A172 (cell line): ENCODE results near the gene LMF1. TPM values are rescaled to one million over a fixed set of nuclear protein-coding genes. Genes with fewer than 3 reads are reported as not detected.
A peak's percentile ranks its signal among the peaks of the same experiment; 100 is the strongest.
"Not testable (repeated sequence)": the region's sequence is repeated elsewhere in the genome, so short reads cannot be mapped to it uniquely, and the experiment has no call there.

ENCODE experiments used
- DNase-seq: peaks from one replicate; pipeline ENCODE4 v3.0.0-alpha.2; 2015; ENCODE audit warnings: low spot score
- total RNA-seq: library from RNA; depleted of rRNA; stranded (reverse); fragments of >200 nt; shearing (Covaris generic); gene quantifications from 2 replicates; pipeline ENCODE4 v1.2.3, GENCODE V29; 2014

LMF1 gene
- total RNA-seq, 1 experiment from 2014 or later = 14.1 TPM

DNA sequence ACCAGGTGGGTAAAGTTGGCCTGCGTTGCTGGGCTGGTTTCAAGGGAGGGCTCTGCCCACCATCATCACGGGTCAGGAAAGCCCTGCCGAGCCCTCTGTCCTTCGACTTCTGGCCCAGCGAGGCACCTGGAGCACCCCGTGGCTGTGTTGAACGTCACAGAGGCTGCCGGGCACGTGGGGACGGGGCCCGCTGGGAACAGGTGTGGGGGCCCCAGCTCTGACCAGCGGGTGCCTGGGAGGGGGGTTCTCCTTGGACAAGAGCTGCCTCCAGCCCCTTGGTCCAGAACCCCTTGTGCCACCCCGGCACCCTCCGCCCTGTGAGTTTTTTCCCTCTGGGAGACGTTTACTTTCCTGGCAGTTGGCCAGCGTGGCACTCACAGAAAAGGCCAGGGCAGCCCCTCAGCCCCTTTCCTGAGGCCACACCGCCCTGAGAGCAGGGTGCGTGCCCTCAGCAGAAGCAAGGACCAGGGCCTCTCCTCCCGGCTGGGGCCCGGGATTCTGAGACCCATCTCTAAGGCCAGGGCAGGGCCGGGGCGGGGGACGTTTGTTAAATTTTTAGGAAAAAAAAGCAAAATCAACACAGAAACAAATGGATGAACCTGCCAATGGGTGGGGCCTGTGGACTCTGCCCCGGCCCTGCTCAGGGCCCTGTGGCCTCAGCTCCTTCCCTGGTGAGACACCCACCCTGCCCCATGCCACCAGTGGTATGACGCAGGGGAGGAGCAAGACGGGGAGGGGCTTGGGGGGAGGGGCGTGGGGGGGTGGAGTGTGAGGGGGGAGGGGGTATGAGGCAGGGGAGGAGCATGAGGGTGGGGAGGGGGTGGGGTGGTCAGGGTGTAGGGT lies 139.0 kb downstream of the LMF1 start:
- no peak for DNase-seq

DNA sequence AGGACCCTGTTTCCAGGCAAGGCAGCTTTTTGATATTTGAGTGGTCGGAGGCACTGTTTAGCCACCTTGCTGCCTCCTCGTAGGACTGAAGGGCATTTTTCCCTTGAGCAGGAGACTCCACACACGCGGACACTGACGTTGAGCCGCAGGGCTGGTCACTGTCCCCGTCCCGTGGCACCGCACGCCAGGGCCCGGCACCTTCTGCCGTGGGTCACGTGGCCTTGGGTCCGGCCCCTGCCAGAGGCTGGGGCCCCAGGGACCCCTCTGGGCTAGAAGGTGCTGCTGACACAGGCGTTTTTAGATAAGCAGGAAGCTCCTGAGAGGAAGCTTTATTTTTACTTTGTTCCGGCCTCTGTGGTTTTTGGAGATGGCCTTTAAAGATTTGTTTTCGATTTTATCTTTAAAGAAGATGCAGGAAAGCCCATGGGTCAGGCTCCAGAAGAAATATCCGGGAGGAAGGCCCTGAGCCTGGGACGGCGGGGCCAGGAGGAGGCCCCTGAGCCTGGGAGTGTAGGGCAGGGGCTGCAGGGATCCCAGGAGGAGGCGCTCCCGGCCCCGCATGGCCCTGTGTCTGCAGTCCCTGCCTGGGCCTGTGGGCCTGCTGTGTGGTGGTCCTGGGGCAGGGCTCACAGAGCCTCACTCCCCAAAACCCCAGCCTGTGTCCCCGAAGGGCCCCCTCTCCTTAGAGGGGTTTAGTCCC lies 139.8 kb downstream of the LMF1 start:
- no peak for DNase-seq

DNA sequence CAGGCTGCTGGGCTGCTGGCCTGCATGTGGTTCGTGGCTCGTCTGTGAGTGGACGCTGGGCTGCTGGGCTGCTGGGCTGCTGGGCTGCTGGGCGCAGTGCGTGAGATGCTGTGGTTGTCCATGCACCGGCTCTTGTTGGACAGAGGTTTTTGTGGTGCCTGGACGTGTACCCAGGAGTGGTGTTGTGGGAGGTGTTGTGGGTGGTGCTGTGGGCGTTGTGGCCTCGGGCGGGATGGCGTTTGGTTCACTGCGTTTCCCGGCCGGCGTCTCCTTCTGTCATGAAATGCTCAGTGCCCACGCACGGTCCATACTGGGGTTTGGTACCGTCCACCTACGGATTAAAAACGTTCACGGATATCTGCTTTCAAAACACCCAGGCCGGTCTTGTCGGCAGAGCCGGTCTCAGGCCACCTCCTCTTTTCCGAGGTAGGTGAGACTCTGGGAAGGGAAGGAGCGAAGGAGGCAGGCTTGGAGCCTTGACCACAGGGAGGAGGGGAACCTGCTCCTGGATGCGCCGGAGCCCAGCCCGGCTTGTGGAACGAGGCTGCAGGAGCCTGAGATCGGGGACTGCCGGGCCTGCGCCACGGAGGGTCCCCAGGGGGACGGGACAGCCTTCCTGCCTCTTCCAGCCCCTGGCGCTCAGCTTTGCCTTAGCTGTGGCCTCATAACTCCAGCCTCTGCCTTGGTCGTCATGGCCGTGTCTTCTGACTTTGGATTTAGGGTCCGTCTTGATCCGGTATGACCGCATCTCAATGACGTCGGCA lies 140.5 kb downstream of the LMF1 start:
- no peak for DNase-seq

DNA sequence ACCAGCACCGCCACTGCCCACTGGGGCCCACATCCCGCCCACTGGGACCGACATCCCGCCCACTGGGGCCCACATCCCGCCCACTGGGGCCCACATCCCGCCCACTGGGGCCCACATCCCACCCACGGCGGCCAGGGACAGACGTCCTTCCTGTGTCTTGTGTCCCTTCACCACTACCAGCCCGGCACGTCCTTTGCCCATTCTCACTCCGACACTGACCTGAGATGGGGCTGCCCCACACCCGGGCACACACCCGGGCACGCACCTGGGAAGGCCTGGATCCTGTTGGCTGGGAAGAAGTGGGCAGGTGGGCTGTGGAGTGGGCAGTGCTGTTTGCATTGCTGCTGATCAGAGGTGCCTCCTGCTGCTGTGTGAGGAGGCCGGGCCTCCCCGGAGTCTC lies 141.9 kb downstream of the LMF1 start:
- DNase-seq = no peak

DNA sequence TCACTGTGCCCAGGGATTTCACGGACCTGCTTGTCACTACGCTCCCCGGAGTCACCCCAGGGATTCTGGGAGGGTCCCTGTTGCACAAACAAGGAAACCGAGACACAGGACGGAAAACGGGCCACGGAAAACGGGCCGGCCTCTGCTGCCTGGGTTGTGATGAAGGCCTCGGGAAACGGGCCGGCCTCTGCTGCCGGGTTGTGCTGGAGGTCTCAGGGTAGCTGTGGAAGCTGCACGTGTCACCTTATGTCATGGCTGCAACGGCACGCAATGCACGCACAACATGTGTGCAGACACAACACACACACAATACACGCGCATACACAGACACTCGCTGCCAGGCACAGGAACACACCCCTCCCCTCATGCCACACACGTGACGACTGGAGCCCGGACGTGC lies 143.3 kb downstream of the LMF1 start:
- no peak for DNase-seq

DNA sequence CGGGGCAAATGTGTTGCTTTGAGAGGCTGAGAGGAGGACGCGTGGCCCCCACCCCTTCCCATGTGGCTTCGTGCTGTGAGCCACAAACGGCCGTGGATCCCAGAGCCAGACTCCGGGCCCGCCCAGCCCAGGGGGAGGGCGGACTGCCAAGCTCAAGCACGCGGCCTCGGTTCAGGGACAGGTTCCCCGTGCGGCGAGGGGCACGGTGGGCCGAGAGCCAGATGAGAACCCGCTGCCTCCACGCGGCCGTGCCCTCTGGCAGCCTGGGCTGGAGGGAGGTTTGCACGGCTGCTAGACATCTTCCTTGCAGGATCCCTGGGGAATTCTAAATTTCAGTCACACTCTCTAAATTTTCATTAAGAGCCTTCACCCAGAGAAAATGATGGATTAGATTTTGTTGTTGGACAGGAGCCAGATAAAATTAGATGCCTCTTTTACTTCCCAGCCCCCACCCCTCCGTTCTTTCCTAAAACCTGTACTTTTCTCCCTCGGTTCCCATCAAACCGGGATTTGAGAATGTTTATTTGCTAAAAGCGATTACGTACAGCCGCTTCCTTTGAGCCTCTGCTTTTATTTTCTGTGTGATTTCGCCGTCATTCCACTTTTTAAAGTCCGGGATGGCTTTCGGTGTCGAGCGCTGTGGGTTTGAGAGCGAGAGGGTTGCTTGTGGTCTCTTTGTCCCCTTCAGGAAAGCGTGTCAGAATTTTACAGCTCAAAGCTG lies 145.3 kb downstream of the LMF1 start:
- no peak for DNase-seq

DNA sequence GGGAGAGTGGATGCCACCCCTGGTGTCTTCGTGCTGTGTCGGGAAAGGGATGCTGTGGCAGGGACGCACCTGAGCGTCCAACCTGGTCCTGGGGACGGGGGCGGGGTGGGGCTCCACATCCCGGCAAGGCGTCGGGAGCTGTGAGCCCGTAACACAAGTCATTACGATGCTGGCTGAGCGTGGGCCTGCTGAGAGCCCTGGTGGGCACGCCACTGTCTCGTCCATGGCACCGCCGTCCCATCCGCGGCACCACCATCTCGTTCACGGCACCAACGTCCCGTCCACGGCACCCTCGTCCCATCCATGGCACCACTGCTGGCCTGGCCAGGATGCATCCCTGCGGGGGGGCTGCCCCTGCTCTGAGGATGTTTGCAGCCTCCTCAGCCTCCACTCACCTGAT lies 146.2 kb downstream of the LMF1 start:
- DNase-seq = no peak

DNA sequence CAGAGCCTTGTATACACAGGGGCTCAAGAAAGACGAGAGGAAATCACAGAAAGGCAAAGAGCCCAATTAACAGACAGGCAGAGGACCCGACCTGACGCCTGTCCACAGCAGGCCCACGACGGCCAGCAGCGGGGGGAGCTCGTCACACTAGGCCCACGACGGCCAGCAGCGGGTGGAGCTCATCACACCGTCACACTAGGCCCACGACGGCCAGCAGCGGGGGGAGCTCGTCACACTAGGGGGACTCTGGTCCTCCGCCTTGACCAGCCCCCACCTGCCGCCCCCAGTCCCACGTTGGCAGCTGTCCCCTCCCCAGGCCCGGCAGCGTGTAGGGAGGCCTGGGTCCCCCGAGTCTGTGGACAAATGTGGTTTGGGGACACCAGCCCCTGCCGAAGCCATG lies 146.6 kb downstream of the LMF1 start:
- DNase-seq = no peak

DNA sequence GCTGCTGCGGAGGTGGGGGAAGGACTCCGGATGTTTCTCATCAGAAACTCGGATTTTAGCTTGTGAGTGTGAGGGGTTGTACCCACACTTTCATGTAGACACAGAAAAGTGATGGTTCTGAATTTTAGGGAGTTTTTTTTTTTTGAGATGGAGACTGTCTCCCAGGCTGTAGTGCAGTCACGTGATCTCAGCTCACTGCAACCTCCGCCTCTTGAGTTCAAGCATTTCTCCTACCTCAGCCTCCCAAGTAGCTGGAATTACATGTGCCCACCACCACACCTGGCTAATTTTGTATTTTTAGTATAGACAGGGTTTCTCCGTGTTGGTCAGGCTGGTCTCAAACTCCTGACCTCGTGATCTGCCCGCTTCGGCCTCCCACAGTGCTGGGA lies 147.9 kb downstream of the LMF1 start:
- no peak for DNase-seq

DNA sequence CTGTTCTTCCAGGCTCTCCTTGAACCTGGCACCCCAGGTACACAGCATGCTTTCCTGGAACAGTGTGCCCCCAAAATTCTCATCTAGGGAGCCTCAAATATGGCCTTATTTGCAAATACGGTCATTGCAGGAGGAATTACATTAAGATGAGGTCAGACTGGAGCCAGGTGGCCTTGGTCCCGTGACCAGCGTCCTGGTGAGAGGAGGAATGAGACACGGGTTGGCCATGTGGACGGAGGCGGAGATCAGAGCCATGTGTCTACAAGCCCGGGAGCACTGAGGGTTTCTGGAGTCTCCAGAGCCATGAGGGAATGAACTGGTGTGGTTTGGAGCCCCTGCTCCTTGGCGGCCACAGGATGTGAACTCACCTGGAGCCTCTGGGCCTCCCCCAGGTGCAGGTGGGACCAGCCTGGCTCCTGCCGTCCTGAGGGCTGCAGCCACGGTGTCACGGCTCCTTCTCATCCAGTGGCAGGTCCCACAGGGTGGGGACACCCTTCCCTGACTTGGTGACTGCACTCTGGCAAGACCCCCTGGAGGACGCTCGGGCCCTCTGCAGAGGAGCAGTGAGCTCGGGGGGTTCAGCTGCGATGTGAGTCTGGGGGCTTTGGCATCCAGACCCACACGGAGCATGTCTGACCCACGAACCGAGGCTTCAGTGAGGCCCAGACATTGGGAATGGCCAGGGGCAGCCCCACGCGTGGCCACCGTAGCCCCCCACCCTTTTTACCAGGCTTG lies 148.4 kb downstream of the LMF1 start:
- peak; percentile 47 for DNase-seq

DNA sequence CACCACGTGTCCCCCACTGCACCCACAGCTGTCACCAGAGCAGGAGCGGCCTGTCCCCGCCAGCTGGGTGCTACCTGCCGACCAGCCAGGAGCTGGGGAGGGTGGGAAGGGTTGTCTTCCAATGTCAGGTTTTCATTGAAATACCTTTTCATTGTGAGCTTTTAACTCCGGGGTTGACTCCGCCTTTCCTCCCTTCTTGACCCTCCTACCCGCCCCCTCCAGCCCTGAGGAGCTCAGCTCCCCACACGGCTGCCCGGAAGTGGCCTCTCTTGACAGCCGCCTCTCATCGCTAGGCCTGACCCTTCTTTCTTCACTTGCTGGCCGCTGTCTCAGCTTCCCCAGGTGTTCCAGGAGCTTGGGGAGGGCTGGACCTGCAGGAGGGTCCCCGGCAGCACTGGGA lies 149.0 kb downstream of the LMF1 start:
- DNase-seq = no peak

DNA sequence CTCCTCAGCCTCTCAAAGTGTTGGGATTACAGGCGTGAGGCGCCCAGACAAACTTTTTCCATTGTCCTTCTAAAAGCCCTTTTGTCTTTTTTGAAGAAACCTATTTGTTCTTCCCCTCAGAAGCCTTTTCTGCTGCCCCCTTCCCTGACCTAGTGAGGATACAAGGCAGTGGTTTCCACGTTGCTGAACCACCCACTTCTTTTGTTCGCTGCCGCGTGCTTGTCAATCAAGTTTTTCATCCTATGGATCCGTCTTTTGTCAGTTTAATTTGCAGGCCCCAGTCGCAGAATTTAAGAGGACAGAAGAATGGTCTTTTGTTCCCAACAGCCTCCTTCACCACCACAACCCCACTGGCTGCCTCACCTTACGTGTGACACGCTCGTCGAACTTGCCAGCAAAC lies 150.0 kb downstream of the LMF1 start:
- no peak for DNase-seq

DNA sequence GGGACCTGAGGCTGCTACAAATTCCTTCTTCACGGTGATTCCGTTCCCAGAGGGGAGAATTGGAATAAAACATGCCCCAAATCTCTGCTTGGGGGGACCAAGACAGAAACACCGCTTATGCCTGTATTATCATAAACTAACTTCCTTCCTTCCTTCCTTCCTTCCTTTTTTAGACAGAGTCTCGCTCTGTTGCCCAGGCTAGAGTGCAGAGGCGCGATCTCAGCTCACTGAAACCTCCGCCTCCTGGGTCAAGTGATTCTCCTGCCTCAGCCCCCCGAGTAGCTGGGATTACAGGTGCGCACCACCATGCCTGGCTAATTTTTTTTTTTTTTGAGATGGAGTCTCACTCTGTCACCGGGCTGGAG lies 150.8 kb downstream of the LMF1 start:
- not testable (repeated sequence) for DNase-seq

DNA sequence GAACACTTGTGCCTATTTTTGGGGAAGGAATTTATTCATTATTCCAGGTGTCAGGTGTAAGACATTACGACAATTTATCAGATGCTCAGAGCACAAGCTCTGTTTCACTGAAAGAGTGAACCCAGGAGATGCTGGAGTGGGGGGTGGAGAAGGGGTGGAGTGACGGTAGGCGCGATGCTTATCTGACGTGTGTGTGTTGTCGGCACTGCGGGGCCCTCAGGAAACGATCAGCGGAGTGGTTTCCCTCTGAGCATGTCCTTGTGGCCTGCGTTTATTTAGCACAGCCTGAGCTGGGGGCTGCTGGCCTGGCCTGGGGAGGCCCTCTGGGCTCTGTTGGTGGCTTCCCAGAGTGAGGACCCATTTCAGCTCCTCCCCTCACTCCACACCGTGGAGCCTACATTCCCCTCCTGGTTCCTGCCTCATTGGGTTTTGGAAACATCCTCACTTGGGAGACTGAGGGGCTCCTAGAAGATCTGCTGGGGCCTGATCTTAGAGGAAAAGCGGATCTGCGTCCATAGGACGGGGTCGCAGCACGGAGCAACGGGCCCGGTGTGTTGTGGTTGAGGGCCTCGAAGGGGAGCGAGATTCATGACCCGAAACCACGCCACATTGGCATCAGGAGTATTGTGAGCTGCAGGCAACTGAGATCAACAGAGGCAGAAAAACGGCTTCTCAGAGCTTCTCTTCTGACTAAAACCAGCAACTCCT lies 151.3 kb downstream of the LMF1 start:
- DNase-seq = no peak

DNA sequence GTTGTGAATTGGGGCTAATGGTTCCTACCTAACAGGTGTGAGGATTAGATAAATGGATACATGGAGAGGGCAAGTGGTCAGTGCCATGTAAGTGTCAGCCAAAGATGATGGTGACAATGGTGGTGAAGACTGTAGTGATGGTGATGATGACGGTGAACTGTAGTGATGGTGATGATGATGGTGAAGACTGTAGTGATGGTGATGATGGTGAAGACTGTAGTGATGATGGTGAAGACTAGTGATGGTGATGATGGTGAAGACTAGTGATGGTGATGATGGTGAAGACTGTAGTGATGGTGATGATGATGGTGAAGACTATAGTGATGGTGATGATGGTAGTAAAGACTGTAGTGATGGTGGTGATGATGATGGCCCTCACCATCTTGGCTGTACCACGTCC lies 152.2 kb downstream of the LMF1 start:
- DNase-seq = no peak

DNA sequence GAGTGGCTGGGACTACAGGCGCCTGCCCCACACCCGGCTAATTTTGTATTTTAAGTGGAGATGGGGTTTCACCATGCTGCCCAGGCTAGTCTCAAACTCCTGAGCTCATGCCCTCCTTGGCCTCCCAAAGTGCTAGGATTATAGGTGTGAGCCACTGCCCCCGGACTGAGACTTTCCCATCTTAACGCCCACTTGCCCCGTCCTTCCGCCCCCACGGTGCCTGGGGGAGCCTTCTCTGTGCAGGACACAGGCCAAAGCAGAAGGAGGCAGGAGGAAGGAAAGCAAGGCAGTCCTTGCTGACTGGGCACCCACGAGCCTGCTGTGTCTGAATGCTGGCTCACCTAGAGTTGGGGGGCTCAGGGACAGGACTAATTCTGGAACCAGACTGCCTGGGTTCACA lies 152.7 kb downstream of the LMF1 start:
- no peak for DNase-seq

DNA sequence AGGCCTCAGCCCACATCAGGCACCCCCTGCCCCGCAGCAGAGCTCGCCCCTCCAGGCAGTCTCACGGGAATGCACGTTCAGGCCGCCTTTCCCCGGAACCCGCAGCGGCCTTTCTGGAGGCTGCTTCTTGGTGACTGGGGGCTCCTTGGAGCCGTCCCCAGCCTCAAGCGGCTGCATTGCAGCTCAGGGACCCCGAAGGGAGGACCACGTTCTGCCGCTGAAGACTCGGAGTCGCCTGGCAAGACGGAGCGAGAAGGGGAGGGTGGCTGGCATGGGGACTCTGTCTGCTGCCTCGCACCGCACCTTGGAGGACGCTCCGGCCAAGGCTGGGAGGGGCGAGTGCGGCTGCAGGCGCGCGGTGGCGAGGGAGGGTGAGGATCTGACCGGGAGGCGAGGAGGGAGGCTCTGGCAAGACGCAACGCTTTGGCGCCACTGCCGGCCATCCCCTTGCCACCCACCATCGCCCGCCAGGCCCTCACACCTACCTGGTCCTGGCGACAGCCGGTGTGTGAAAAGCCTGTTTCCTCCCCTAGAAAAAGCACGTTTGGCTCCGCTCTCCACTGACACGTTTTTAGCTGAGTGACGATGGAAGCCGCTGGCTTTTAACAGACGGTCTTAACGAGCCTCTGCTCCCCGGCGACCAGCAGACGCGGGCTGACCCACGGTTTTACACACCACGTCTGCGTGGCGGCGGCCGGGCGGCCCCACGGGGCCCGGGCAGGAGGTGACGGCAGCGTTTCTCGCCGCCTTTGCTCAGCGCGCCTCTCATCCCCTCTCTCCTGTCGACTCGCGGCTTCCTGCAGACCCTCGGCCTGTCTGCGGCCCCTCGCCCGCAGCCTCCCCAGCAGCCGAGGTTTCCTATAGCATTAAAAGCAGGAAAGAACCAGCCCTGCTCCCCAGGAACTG lies 153.5 kb downstream of the LMF1 start:
- no peak for DNase-seq

DNA sequence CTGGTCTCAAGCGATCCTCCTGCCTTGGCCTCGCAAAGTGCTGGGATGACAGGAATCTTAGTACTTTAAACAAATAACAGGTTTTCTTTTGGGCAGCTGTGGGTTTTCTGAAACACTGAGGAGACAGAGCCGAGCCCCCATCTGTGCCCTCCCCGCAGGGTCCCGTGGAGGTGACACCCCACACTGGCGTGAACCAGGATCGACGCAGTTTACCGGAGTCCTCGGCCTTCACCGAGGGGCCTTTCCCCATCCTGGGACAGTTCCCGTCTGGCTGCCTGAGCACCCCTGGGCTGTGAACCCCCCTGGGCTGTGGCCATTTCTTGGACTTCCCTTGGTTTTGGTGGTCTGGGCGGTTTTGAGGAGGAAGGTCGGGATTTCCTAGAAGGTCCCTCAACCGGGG lies 154.9 kb downstream of the LMF1 start:
- DNase-seq = no peak

DNA sequence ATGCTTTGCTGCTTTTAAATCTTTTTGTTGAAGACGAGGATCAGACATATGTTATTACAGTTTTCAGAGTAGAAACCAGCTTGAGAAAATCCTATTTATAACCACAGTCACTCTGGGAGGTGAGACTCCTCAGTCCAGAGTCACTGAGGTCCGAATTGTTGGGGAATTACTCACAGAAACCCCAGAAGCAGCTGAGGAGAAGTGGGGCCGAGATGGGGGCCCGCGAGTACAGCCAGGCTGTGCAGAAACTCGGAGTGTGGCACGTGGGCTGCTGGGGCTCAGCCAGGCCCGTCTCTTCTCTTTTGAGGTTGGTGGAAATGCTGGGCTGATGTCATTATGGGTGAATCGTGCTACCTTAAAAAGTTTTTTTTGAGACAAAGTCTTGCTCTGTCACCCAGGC lies 155.8 kb downstream of the LMF1 start:
- peak; percentile 90 for DNase-seq
